Measurements from ENCODE around the gene LIX1.
"Not testable (repeated sequence)": the region's sequence is repeated elsewhere in the genome, so short reads cannot be mapped to it uniquely, and the experiment has no call there.

LIX1 gene

DNA sequence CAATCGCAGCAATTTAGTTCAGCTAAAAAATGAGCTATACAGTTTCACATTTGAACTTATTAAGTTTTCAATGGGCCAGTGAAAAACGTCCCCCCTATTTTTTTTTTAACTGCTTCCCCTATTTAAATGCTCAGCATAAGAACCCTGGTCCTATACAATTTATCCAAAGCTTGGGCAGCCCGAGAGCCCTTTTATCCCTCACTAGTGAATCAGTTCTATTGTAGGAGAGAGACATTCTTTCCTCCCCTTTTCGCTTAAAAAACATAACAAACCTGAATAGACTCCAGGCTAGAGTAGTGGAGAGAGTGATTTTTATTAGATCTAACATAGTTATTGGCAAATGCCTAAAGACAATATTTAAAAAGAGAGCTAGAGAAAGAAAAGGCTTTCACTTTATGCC, 1.4 kb downstream of the LIX1 start:
- DNase-seq, result no peak

DNA sequence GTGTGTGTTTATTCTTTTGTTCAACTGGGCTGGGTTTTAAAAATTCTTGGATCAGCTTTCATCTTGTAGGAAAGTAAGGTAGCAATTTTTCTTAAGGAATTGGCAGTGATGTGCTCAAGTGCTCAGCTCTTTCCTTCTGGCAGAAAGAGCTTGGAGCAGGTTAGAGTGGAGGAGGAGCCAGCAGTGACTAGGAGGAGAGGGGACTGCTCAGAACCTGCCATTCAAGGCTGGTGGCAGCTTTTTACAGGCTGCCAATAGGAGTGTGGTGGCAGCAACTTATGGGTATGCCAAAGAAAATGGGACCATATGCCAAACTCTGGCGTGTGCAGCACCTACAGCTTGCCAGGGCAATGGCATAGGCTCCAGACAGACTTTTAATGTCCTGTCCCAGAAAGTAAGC, 2.2 kb downstream of the LIX1 start:
- DNase-seq, result not testable (repeated sequence)

DNA sequence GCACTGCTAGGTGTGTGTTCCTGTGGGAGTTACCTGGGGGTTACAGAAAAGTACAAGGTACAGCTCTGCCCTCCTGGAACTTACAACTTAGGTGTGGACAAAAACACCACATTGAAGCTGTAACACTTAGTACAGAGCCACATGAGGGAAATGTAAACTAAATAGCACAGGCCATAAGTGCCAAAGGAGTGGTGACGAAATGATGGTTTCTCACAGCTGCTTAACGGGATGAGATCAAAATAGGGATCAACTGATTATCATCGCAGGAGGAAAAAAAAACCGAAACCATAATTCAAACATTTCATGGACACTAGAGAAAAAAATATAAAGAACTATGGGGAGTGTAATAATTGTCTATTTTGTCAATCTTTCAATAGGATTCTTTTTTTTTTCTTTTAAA, 5.9 kb downstream of the LIX1 start:
- no peak for DNase-seq

DNA sequence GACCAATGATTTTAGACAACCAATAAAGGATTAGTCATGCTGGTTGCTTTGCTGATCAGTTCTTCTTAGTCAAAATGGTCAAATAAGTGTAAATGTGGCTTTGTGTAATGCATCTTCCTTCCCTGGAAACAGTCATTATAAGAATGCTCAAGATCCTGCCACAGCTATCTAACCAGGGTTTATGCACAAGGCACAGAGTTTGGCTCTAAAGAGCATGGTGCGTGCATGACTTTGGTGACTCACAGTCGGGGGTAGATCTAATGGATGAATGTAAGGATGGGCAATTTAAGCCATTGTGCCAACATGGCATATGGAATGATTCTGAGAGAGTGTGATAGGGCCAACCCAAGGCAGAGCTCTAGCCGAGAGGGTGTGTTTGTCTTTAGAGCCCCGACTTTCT, 6.5 kb downstream of the LIX1 start:
- no peak for DNase-seq

DNA sequence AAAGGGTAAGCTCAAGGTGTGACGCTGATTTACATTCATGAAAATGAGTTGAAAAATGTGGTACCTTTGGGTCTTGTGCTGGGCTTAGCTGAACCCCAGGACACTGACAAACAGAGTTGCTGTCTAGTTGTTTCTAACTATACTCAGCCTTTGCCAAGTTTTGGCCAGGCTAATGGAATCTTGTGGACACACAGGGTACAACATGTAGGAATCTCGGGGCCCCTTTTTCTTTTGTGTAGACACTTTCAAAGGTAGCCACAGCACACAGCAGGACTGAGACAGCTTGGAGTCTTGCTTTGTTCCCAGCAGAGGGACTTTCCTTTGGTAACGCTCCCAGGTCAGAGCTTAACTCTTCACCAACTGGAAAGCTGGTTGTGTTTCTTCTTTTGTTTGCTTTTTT, 7.8 kb downstream of the LIX1 start:
- DNase-seq, result no peak

DNA sequence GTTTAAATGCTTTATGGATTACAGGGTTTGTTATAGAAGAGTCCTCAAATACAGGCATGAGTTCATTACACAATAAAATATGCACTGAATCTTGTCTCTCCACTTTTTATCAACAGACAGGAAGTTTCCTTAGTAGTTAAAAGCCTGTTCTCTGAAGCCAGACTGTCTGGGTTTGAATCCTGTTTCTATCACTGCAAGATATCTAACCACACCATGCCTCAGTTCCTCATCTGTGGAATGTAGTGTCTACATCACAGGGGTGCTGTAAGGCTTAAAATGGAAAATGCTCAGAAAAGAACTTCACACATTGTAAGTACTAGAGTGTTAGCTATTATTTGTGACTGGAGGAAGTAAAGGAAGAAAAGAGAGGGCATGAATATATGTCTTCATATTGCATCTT, 9.3 kb downstream of the LIX1 start:
- DNase-seq, result no peak

- DNase-seq, result no peak
These were observed 10.5 kb downstream of the LIX1 start for GRCh38 chr5:97131921-97132320.

GRCh38 chr5:97131139-97131710, 11.2 kb downstream of the LIX1 start:
- no peak for DNase-seq

DNA sequence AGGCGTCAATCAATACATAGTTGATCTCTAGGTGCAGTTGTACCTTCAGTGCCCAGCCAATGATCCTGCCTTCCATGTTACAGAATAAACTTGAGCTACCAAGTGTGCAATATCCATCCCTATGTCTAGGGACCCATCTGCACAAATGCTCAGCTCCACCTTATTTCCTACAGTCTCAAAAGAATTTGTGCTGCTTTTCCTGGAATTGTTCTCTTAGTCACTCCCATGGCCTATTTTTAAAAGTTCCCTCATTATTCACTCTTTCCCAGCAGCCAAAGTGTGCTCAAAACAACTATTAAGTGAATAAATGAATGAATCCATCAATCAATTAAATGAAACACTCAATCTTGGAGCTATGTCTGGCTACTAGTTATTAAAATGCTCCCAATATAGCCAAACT, 14.7 kb downstream of the LIX1 start:
- no peak for DNase-seq

DNA sequence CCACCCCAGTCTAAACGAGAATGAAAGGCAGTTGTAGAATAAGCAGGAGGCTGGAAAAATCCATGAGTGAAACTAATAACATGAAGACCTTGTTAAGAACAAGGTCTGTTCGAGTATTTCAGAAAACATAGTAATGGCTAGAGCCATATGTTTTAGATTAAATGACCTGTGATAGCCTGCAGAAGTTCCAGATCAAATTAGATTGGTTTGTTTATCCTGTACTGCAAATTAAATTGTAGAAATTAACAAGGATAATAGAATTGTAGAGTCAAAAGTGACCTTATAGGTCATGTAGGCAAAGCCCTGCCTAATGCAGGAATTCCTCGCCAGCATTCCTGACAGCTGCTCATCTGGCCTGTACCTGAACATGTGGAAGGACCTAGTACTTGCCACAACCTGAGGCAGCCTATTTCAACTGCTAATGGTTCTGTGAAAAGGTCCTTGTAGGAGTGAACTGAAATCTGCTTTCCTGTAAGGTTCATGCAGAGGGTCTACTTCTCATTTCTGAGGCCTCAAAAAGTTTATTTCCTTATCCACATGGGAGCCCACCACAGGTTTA, 17.2 kb downstream of the LIX1 start:
- no peak for DNase-seq

- no peak for DNase-seq
These were observed 18.1 kb downstream of the LIX1 start for GRCh38 chr5:97124335-97124734.

- no peak for DNase-seq
These were observed 20.6 kb downstream of the LIX1 start for GRCh38 chr5:97121848-97122247.

- no peak for DNase-seq
These were observed 22.2 kb downstream of the LIX1 start for GRCh38 chr5:97120195-97120594.

DNA sequence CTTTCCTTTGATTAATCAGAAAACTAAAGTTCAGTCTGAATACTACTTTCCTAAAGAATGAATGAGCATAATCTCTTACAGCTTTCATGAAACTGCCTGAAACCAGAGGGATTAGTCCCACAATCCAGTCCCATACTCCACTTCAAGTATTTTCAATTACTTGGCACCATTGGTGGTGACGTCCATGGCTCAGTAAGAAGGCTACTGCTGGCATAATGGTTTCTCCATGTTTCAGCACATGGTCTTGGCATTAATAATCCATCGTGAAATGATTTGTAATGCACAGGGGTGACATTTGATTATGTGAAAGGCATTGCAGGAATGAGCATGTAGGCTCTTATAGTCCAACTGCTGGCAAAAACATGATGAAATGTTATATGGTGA, 23.4 kb downstream of the LIX1 start:
- DNase-seq, result no peak

- no peak for DNase-seq
These were observed 24.0 kb downstream of the LIX1 start for GRCh38 chr5:97118261-97119006.

DNA sequence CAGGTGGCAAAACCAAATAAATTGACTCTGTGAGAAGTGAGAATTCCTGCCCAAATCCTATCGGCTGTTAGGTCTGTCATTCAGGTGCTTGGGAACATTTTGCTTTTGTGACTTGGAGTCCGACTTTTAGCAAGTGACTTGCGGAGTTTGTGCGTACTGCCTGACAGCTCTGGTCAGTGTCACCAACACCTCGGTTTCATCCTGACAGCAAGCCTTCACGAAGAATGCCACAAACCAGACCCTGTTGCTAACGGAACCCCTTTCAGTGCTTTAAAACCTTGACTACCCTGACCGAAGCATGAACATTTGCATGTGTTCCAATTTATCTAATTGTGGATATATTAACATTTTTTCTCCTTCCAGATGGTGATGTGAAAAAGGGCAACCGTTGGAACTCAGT, 26.5 kb downstream of the LIX1 start:
- no peak for DNase-seq

GRCh38 chr5:97112230-97112629, 30.2 kb downstream of the LIX1 start:
- no peak for DNase-seq

- no peak for DNase-seq
These were observed 30.8 kb downstream of the LIX1 start for GRCh38 chr5:97111616-97112015.

GRCh38 chr5:97111004-97111403, 31.4 kb downstream of the LIX1 start:
- no peak for DNase-seq

GRCh38 chr5:97107318-97107717, 35.1 kb downstream of the LIX1 start:
- no peak for DNase-seq

DNA sequence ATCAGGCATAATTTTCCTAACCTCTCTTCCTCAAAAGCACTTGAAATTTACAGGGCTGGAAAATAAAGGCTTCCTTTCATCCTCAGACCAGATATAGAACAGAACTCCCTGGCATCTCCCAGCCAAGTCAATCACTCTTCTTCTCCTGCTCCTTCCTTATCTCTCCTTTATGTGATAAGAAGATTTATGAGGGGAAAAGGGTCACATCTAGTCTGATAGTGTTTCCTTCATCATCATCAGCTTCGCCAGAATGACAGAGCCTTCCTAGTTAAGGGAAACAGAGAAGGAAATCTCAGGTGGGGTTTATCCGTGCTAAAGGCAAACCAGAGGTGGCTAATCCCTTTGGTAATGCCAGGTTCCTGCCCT, 36.2 kb downstream of the LIX1 start:
- DNase-seq, result no peak

GRCh38 chr5:97105501-97106215, 36.8 kb downstream of the LIX1 start:
- no peak for DNase-seq

GRCh38 chr5:97102010-97102470, 40.4 kb downstream of the LIX1 start:
- no peak for DNase-seq
